ENCODE results near the gene PLGRKT. TPM values are rescaled to one million over a fixed set of nuclear protein-coding genes. Genes with fewer than 3 reads are reported as not detected.

PLGRKT gene
- total and polyA plus RNA-seq, 2 experiments from 2014 or later = 13.1 to 31.5 TPM

DNA sequence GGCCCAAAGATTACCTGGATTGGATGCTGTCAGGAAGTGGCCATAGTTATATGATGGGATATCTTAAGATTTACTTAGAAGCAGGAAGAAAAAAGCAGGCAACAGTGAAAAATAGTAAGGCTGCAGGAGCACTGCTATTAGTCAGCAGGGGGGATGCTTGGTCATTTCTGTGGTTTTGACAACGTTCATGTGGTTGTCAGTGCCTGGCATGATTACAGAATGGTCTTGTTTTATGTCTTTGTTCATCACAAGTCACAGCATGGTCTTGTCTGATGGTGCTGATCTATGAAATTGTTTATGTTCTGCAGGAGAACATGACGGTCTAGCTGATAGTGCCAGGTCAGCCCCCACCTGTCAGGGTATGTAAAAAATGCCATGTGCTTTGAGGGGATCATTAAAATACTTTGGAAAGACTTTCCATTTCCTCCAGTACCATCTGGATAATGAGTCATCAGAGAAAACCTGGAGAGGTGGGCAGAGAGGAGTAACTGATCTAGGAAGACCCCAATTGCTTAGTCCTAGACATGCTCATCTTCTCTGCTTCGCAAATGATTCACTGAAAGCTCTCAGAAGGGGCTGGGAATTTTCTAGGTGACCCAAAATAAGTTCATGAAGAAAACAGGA lies 48.5 kb downstream of the PLGRKT start:
- Mint-ChIP-seq H3K27me3 (ENCODE audit: insufficient read depth, low read depth, poor library complexity) (no peaks in the 10 kb centered on the region), H3K4me3 (no peak overlapping the region), H3K9me3 (no peaks in the 10 kb centered on the region), H3K4me1 (peaks cover 2% of the 10 kb centered on the region; the same call in 1 of the 3 replicates), H3K27ac (no peak overlapping the region), H3K36me3 (ENCODE audit: low read depth) (no peaks in the 10 kb centered on the region)
- no peak for DNase-seq (ENCODE audit: low spot score)
- Histone ChIP-seq H3K79me2 (replicated peaks; ENCODE audit: insufficient read depth) (no peaks in the 10 kb centered on the region), H3K9me2 (ENCODE audit: insufficient read depth) (0 out of 2 replicates have a peak, but pooled peaks cover 3% of the 10 kb centered on the region), H2AFZ (no peak overlapping the region), H4K20me1 (replicated peaks; ENCODE audit: insufficient read depth) (no peaks in the 10 kb centered on the region), H3K4me2 (no peak overlapping the region), H3K4me1 (ENCODE audit: insufficient read depth) (no peaks in the 10 kb centered on the region), H3K4me3 (no peak overlapping the region), H3K27ac (ENCODE audit: low read depth) (no peak overlapping the region), H3K27me3 (ENCODE audit: insufficient read depth) (no peaks in the 10 kb centered on the region), H3F3A (replicated peaks; ENCODE audit: low read depth) (no peaks in the 10 kb centered on the region), H3K36me3 (ENCODE audit: insufficient read depth) (no peaks in the 10 kb centered on the region)
- TF ChIP-seq CREB1 (CRISPR knock-in tag; IDR thresholded peaks at IDR 0.05; ENCODE audit: low read depth) = no peak
- TF ChIP-seq, protein P1, sequence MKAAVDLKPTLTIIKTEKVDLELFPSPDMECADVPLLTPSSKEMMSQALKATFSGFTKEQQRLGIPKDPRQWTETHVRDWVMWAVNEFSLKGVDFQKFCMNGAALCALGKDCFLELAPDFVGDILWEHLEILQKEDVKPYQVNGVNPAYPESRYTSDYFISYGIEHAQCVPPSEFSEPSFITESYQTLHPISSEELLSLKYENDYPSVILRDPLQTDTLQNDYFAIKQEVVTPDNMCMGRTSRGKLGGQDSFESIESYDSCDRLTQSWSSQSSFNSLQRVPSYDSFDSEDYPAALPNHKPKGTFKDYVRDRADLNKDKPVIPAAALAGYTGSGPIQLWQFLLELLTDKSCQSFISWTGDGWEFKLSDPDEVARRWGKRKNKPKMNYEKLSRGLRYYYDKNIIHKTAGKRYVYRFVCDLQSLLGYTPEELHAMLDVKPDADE (IDR thresholded peaks at IDR 0.05) = no peak
- ATAC-seq = no peak

DNA sequence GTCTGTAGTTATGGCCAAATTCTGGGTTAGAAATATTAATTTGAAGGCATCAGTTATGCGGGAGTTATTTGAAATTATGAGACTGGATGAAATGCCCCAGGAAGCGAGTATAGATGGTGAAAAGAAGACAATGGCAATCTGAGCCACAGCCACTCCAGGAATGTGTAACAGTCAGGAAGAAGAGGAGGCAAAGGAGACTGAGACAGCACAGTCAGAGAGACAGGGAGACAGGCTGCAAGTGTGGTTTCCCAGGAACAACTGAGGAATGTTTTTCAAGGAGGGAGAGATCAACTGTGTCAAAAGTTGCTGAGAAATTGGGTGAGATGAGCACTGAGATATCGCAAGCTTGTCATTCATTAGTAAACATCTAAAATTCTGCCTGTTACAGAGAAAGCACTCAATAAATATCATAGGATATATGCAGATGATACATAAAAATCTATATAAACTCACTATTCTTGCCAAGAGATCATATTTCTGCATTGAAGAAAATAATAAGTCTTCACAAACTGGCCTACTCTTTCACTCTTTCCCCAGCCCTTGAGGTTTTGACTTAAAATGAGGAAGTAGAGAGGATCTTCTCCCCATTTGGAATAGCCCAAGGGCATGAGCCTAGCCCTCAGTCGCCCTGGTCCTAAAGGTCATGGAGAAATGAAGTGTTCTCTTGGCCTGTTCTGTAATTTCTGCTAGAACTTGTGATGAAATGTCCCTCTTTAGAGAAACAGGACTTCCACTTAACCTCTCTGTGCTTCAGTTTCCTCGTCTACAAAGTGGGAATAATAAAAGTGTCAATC lies 49.5 kb downstream of the PLGRKT start:
- 0 out of 2 replicates have a peak, but pooled peaks cover 3% of the 10 kb centered on the region for H3K9me2 ChIP-seq (ENCODE audit: insufficient read depth)
- Mint-ChIP-seq H3K4me3 (no peak overlapping the region), H3K36me3 (ENCODE audit: low read depth) (no peaks in the 10 kb centered on the region), H3K27me3 (ENCODE audit: insufficient read depth, low read depth, poor library complexity) (no peaks in the 10 kb centered on the region), H3K9me3 (no peaks in the 10 kb centered on the region), H3K27ac (no peak overlapping the region), H3K4me1 (peaks cover 2% of the 10 kb centered on the region; the same call in 1 of the 3 replicates)
- H3K27ac ChIP-seq (ENCODE audit: low read depth) = no peak overlapping the region
- no peaks in the 10 kb centered on the region for H4K20me1 ChIP-seq (replicated peaks; ENCODE audit: insufficient read depth)
- H3K4me1 ChIP-seq (ENCODE audit: insufficient read depth) = no peaks in the 10 kb centered on the region
- no peak overlapping the region for H3K4me3 ChIP-seq
- no peaks in the 10 kb centered on the region for H3K79me2 ChIP-seq (replicated peaks; ENCODE audit: insufficient read depth)
- H2AFZ ChIP-seq = no peak overlapping the region
- ATAC-seq = no peak
- H3K4me2 ChIP-seq = no peak overlapping the region
- peak; percentile 5 for DNase-seq (ENCODE audit: low spot score)
- no peaks in the 10 kb centered on the region for H3F3A ChIP-seq (replicated peaks; ENCODE audit: low read depth)
- no peaks in the 10 kb centered on the region for H3K27me3 ChIP-seq (ENCODE audit: insufficient read depth)
- H3K36me3 ChIP-seq (ENCODE audit: insufficient read depth) = no peaks in the 10 kb centered on the region
- no peak for TF ChIP-seq EZH2 (IDR thresholded peaks at IDR 0.05; ENCODE audit: low read depth, unreplicated experiment)
- TF ChIP-seq, protein P2, sequence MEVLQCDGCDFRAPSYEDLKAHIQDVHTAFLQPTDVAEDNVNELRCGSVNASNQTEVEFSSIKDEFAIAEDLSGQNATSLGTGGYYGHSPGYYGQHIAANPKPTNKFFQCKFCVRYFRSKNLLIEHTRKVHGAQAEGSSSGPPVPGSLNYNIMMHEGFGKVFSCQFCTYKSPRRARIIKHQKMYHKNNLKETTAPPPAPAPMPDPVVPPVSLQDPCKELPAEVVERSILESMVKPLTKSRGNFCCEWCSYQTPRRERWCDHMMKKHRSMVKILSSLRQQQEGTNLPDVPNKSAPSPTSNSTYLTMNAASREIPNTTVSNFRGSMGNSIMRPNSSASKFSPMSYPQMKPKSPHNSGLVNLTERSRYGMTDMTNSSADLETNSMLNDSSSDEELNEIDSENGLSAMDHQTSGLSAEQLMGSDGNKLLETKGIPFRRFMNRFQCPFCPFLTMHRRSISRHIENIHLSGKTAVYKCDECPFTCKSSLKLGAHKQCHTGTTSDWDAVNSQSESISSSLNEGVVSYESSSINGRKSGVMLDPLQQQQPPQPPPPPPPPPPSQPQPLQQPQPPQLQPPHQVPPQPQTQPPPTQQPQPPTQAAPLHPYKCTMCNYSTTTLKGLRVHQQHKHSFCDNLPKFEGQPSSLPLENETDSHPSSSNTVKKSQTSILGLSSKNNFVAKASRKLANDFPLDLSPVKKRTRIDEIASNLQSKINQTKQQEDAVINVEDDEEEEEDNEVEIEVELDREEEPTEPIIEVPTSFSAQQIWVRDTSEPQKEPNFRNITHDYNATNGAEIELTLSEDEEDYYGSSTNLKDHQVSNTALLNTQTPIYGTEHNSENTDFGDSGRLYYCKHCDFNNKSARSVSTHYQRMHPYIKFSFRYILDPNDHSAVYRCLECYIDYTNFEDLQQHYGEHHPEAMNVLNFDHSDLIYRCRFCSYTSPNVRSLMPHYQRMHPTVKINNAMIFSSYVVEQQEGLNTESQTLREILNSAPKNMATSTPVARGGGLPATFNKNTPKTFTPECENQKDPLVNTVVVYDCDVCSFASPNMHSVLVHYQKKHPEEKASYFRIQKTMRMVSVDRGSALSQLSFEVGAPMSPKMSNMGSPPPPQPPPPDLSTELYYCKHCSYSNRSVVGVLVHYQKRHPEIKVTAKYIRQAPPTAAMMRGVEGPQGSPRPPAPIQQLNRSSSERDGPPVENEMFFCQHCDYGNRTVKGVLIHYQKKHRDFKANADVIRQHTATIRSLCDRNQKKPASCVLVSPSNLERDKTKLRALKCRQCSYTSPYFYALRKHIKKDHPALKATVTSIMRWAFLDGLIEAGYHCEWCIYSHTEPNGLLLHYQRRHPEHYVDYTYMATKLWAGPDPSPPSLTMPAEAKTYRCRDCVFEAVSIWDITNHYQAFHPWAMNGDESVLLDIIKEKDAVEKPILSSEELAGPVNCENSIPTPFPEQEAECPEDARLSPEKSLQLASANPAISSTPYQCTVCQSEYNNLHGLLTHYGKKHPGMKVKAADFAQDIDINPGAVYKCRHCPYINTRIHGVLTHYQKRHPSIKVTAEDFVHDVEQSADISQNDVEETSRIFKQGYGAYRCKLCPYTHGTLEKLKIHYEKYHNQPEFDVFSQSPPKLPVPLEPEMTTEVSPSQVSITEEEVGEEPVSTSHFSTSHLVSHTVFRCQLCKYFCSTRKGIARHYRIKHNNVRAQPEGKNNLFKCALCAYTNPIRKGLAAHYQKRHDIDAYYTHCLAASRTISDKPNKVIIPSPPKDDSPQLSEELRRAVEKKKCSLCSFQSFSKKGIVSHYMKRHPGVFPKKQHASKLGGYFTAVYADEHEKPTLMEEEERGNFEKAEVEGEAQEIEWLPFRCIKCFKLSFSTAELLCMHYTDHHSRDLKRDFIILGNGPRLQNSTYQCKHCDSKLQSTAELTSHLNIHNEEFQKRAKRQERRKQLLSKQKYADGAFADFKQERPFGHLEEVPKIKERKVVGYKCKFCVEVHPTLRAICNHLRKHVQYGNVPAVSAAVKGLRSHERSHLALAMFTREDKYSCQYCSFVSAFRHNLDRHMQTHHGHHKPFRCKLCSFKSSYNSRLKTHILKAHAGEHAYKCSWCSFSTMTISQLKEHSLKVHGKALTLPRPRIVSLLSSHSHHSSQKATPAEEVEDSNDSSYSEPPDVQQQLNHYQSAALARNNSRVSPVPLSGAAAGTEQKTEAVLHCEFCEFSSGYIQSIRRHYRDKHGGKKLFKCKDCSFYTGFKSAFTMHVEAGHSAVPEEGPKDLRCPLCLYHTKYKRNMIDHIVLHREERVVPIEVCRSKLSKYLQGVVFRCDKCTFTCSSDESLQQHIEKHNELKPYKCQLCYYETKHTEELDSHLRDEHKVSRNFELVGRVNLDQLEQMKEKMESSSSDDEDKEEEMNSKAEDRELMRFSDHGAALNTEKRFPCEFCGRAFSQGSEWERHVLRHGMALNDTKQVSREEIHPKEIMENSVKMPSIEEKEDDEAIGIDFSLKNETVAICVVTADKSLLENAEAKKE (CRISPR knock-in tag; IDR thresholded peaks at IDR 0.05) = no peak
- TF ChIP-seq POLR2AphosphoS5 (IDR thresholded peaks at IDR 0.05; ENCODE audit: low read depth) = no peak
- TF ChIP-seq JUNB (IDR thresholded peaks at IDR 0.05; ENCODE audit: unreplicated experiment) = no peak
- no peak for TF ChIP-seq EZH2phosphoT487 (IDR thresholded peaks at IDR 0.05; ENCODE audit: unreplicated experiment)
- no peak for TF ChIP-seq ZNF331 (CRISPR knock-in tag; IDR thresholded peaks at IDR 0.05; ENCODE audit: low read depth)
- TF ChIP-seq, protein P1 (IDR thresholded peaks at IDR 0.05) = no peak
- TF ChIP-seq STAT1 (IDR thresholded peaks at IDR 0.05; ENCODE audit: unreplicated experiment) = no peak
- no peak for TF ChIP-seq ZNF114 (CRISPR knock-in tag; IDR thresholded peaks at IDR 0.05)
